CD4-positive, alpha-beta T cell treated with Interleukin-10 for 1 hour (primary cell): ENCODE data around the gene NHEJ1.

Experiments used
- DNase-seq: peaks from one replicate; pipeline ENCODE4 v3.0.0-alpha.2; 2020

Gene NHEJ1

DNA sequence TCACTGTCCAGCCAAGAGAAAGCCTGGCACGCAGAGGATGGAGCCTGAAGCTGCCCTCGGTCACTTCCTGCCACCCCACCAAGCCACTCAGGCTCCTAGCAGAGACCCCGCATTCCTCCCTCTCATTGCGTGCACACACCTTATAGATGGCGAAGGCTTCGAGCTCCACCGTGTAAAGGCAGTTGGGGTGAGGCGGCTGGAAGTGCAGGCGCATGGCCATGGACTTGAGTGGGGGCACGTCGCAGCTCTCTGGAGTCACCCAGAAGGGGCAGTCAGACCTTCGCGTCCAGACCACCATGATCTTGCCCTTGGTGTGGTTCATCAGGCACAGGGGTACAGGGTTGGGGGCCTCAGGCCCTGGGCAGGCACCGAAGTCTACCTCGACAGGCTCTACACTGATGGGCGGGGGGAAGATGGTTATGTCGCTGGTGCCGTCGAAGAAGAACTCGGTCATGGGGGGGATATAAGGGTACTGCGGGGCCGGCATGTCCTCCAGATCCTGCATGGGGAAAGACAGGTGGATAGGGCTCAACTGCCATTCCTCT is 133.0 kb downstream of the NHEJ1 start:
- DNase-seq = no peak

DNA sequence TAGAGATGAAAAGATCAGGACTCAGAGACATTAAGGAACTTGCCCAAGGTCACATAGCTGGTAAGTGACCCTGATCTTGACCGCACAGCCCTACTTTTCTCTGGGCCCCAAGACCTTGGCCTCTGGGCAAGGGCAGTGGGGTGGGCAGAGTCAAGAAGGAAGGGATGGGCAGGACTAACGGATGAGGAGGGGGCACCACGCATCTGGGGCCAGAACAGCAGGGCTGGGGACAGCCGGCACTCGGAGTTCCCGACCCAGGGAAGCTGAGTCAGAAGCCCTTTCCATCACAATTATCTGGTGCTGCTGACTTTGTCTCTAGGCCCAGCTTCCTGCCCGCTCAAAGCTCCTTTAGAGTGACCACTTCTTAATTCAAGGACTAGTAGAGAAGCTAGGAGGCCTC is 133.7 kb downstream of the NHEJ1 start:
- DNase-seq = no peak

DNA sequence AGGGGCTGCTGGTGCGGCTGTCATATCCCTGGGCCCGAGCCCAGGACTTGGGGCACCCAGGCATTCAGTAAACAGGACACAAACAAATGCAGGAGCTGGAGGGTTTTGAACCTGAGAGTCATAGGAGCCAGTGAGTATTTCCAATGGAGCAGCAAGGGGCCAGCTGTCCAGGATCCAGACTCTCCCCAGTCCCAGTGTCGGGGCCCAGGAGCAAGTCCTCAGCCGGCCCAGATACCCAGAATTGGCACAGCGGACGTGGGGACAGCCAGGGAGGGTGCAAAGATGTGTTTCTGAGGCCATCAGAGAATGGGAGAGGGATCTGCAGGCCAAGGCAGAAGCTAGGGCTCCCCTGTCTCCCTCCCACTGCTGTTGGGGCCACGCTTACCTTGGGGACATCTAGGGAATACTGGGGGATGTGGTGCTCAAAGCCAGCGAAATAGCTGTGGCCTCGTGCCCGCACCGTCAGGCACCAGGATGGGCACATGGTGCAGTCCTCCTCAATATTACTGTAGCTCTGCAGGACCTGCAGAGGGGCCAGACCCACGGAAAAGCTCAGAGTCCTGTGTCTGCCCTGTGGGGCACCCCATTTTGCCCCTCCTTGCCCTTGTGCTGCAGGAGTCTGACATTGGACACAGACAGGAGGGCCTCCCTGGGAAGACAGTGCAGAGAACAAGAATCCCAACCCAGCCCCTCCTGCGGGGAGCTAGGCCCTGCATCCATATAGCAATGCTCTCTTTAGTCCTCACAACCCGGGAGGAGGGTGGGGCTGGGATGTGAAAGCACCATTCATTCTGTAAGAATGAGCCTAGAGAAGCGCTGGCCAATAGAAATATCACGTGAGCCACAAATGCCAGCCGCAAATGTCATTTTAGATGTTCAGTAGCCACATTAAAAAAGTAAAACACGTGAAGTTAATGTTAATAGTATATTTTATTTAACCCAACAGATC is 134.7 kb downstream of the NHEJ1 start:
- no peak for DNase-seq
